GM12878 (cell line): ENCODE measurements around the gene MGAT3. TPM values are rescaled to one million over a fixed set of nuclear protein-coding genes. Genes with fewer than 3 reads are reported as not detected.

Experiments
- CHD2 ChIP-seq: IDR thresholded peaks from 2 replicates; pipeline ENCODE4 v1.6.1; 2011; ENCODE audit warnings: low read depth, low read length, improper control_type of control experiment, borderline replicate concordance
- E2F8 ChIP-seq: fragments of 450-650 bp; IDR thresholded peaks from 2 replicates; pipeline ENCODE4 v1.6.1; 2018; ENCODE audit warnings: mild to moderate bottlenecking, low read depth, moderate library complexity; ENCODE audit not compliant: partially characterized antibody
- HCFC1 ChIP-seq: fragments of 150-350 bp; IDR thresholded peaks from 2 replicates; pipeline ENCODE4 v1.6.1; 2014; ENCODE audit warnings: low read length
- HDAC6 ChIP-seq: fragments of 200-600 bp; sonication (generic); IDR thresholded peaks from one replicate; pipeline ENCODE4 v1.8.0; 2017; ENCODE audit warnings: antibody characterized with exemption; ENCODE audit not compliant: unreplicated experiment
- MTA3 ChIP-seq: IDR thresholded peaks from 2 replicates; pipeline ENCODE4 v1.6.1; 2012; ENCODE audit warnings: low read length, inconsistent platforms, borderline replicate concordance
- PAX8 ChIP-seq: fragments of 450-650 bp; IDR thresholded peaks from 2 replicates; pipeline ENCODE4 v1.6.1; 2017; ENCODE audit warnings: mild to moderate bottlenecking, moderate library complexity
- POLR2AphosphoS2 ChIP-seq: IDR thresholded peaks from 2 replicates; pipeline ENCODE4 v1.6.1; 2011; ENCODE audit warnings: low read depth, mild to moderate bottlenecking, low read length, improper control_type of control experiment, moderate library complexity
- RELB ChIP-seq: fragments of 450-650 bp; IDR thresholded peaks from 2 replicates; pipeline ENCODE4 v1.6.1; 2017; ENCODE audit warnings: low read depth, mild to moderate bottlenecking, moderate library complexity
- SMARCA5 ChIP-seq: fragments of 450-650 bp; IDR thresholded peaks from 2 replicates; pipeline ENCODE4 v1.6.1; 2017; ENCODE audit warnings: mild to moderate bottlenecking
- TCF7 ChIP-seq: IDR thresholded peaks from 2 replicates; pipeline ENCODE4 v1.6.1; 2014; ENCODE audit warnings: antibody characterized with exemption, borderline replicate concordance
- USF2 ChIP-seq: IDR thresholded peaks from 2 replicates; pipeline ENCODE4 v1.6.1; 2011; ENCODE audit warnings: low read depth, low read length, improper control_type of control experiment, borderline replicate concordance
- ZBTB40 ChIP-seq: fragments of 450-650 bp; IDR thresholded peaks from 2 replicates; pipeline ENCODE4 v1.6.1; 2016; ENCODE audit warnings: mild to moderate bottlenecking, moderate library complexity, borderline replicate concordance
- ZNF24 ChIP-seq: fragments of 450-650 bp; IDR thresholded peaks from 2 replicates; pipeline ENCODE4 v1.6.1; 2017; ENCODE audit warnings: antibody characterized with exemption, mild to moderate bottlenecking
- ZNF592 ChIP-seq: fragments of 450-650 bp; IDR thresholded peaks from 2 replicates; pipeline ENCODE4 v1.6.1; 2017; ENCODE audit warnings: mild to moderate bottlenecking, moderate library complexity
- polyA plus RNA-seq, 11 experiments: library from polyadenylated mRNA; depleted of rRNA in 4 of 11; unstranded in 6 of 11; stranded (reverse) in 5 of 11; fragments of >200 nt; fragmentation: Nextera tagmentation in 4 of 11; fragmentation: Illumina TruSeq in 1 of 11; extraction: Ambion mirVana in 4 of 11; extraction: Trizol in 1 of 11; gene quantifications; 1 replicate in 1 of 11; 2 replicates in 10 of 11; pipeline versions ENCODE4 v1.2.1 to v1.2.3, GENCODE V29; 2011 to 2016; ENCODE audit warnings: inconsistent platforms in 2 of 11, missing spikeins in 2 of 11, low read depth in 1 of 11
- total RNA-seq, 4 experiments: library from RNA; depleted of rRNA in 3 of 4; stranded (reverse); fragments of >200 nt in 3 of 4; fragmentation: Illumina TruSeq in 1 of 4; extraction: Trizol in 1 of 4; gene quantifications; 2 replicates each; pipeline versions ENCODE4 v1.2.1 to v1.2.3, GENCODE V29; 2013 to 2021

Gene MGAT3
- total and polyA plus RNA-seq, 10 of the 15 experiments (the other 5 are each of a cell fraction or from before 2014, with no cell fraction given), result 0.32 to 40.2 (median 11.9) TPM

GRCh38 chr22:39520226-39521105 is 63.7 kb downstream of the MGAT3 start, which contains the start of gene ATF4 (continued):
- TF ChIP-seq USF2 (peak; percentile 90), ZBTB40 (peak; percentile 95), ZNF592 (no peak; the same call in 1 of the 2 replicates), CHD2 (peak; percentile 88), HDAC6 (peak; percentile 96), POLR2AphosphoS2 (peak; percentile 97), PAX8 (peak; percentile 88; the same call in 1 of the 2 replicates), E2F8 (peak; percentile 84), SMARCA5 (0 out of 2 replicates have a peak, but pooled peaks have one; percentile 76), MTA3 (no peak), ZNF24 (no peak), HCFC1 (peak; percentile 48), TCF7 (no peak), RELB (0 out of 2 replicates have a peak, but pooled peaks have one; percentile 33)
